H1 (cell line): ENCODE results near the gene KCNMB4. TPM values are rescaled to one million over a fixed set of nuclear protein-coding genes. Genes with fewer than 3 reads are reported as not detected.

ENCODE experiments used
- CTCF ChIA-PET: fragments of 300-600 bp; sonication (Branson Sonifier 250); formaldehyde crosslinking; loops from one replicate; lab custom pipeline; 2021; ENCODE audit not compliant: partially characterized antibody; lab: Charles Lee
- POLR2A ChIA-PET: fragments of 300-600 bp; sonication (Branson Sonifier 250); formaldehyde crosslinking; loops from one replicate; lab custom pipeline; 2021; ENCODE audit warnings: inconsistent platforms; ENCODE audit not compliant: partially characterized antibody; lab: Charles Lee
- DNase-seq, 2 experiments: peaks; one replicate each; pipeline versions ENCODE4 v3.0.0 to v3.0.0-alpha.2; 2010 to 2022; ENCODE audit warnings: low spot score in 2 of 2, low read depth in 1 of 2, mixed read lengths in 1 of 2
- FAIRE-seq: peaks from 2 replicates; lab custom pipeline; 2011; peaks lifted over from hg19 to GRCh38; lab: Jason Lieb, UNC
- H2AFZ ChIP-seq: 2 replicates; pipeline ENCODE4 v1.8.1; 2012; ENCODE audit warnings: low read length, inconsistent platforms
- H2AK5ac ChIP-seq: 2 replicates; pipeline ENCODE4 v1.6.1; 2013; ENCODE audit warnings: low read depth, low read length
- H2BK120ac ChIP-seq: replicated peaks from 2 replicates; pipeline ENCODE3; 2013; ENCODE audit warnings: low read depth, low read length, inconsistent platforms
- H2BK12ac ChIP-seq: 2 replicates; pipeline ENCODE4 v1.6.1; 2013; ENCODE audit warnings: low read depth, low read length
- H2BK15ac ChIP-seq: 2 replicates; pipeline ENCODE4 v1.6.1; 2013; ENCODE audit warnings: low read length
- H2BK20ac ChIP-seq: 2 replicates; pipeline ENCODE4 v1.6.1; 2013; ENCODE audit warnings: low read length
- H2BK5ac ChIP-seq: 2 replicates; pipeline ENCODE4 v1.6.1; 2013; ENCODE audit warnings: low read depth, low read length
- H3K14ac ChIP-seq: 2 replicates; pipeline ENCODE4 v1.6.1; 2013; ENCODE audit warnings: inconsistent platforms; ENCODE audit not compliant: insufficient read length
- H3K18ac ChIP-seq: 2 replicates; pipeline ENCODE4 v1.6.1; 2013; ENCODE audit warnings: low read length; ENCODE audit errors: extremely low read depth
- H3K23ac ChIP-seq: 2 replicates; pipeline ENCODE4 v1.6.1; 2013; ENCODE audit warnings: inconsistent platforms; ENCODE audit not compliant: insufficient read length
- H3K23me2 ChIP-seq: 2 replicates; pipeline ENCODE4 v1.6.1; 2013; ENCODE audit warnings: low read depth, low read length
- H3K27ac ChIP-seq: 2 replicates; pipeline ENCODE4 v1.6.1; 2011; ENCODE audit warnings: low read depth, low read length, inconsistent platforms
- H3K27me3 ChIP-seq, 4 experiments: replicated peaks in 1 of 4; 1 replicate in 1 of 4; 2 replicates in 3 of 4; pipeline versions ENCODE4 v1.6.1 to v1.8.1; 2011 to 2013; ENCODE audit warnings: low read length in 3 of 4, mild to moderate bottlenecking in 3 of 4, inconsistent platforms in 2 of 4, mixed read lengths in 2 of 4, moderate library complexity in 1 of 4; ENCODE audit not compliant: control insufficient read depth in 3 of 4, insufficient read depth in 3 of 4; ENCODE audit errors: extremely low read depth in 1 of 4
- H3K36me3 ChIP-seq, 4 experiments: 2 replicates each; pipeline versions ENCODE4 v1.6.1 to v1.8.1; 2011 to 2013; ENCODE audit warnings: mild to moderate bottlenecking in 4 of 4, low read length in 3 of 4, moderate library complexity in 2 of 4, control low read depth in 1 of 4, inconsistent platforms in 1 of 4; ENCODE audit not compliant: insufficient read depth in 4 of 4, control insufficient read depth in 2 of 4
- H3K4ac ChIP-seq: replicated peaks from 2 replicates; pipeline ENCODE3; 2013; ENCODE audit warnings: low read length, low read depth, mixed read lengths, inconsistent platforms; ENCODE audit not compliant: insufficient read length
- H3K4me1 ChIP-seq, 4 experiments: replicated peaks in 1 of 4; 1 replicate in 1 of 4; 2 replicates in 3 of 4; pipeline versions ENCODE4 v1.6.1 to v1.8.1; 2011 to 2013; ENCODE audit warnings: low read length in 3 of 4, inconsistent platforms in 2 of 4, mixed read lengths in 1 of 4; ENCODE audit not compliant: insufficient read depth in 4 of 4, control insufficient read depth in 3 of 4
- H3K4me2 ChIP-seq, 2 experiments: 2 replicates each; pipeline versions ENCODE4 v1.6.1 to v1.8.1; 2011 to 2013; ENCODE audit warnings: low read depth in 2 of 2, low read length in 2 of 2, control low read depth in 1 of 2, inconsistent platforms in 1 of 2, mild to moderate bottlenecking in 1 of 2; ENCODE audit not compliant: insufficient read depth in 1 of 2
- H3K4me3 ChIP-seq, 4 experiments: fragments of 200-600, 300-600 bp in 1 of 4; sonication (generic), shearing (Covaris generic), sonication (Bioruptor Twin) in 1 of 4; 2 replicates each; pipeline versions ENCODE4 v1.5.1 to v1.8.1; 2011 to 2016; ENCODE audit warnings: low read length in 4 of 4, low read depth in 3 of 4, control low read depth in 2 of 4, inconsistent platforms in 2 of 4, mild to moderate bottlenecking in 2 of 4, mixed read lengths in 1 of 4, moderate library complexity in 1 of 4; ENCODE audit not compliant: insufficient read depth in 2 of 4; ENCODE audit errors: extremely low read depth in 1 of 4
- H3K56ac ChIP-seq: replicated peaks from 2 replicates; pipeline ENCODE3; 2013; ENCODE audit warnings: low read depth, mild to moderate bottlenecking, mixed read lengths, low read length, inconsistent platforms; ENCODE audit not compliant: insufficient read length
- H3K79me1 ChIP-seq: 2 replicates; pipeline ENCODE4 v1.6.1; 2013; ENCODE audit warnings: low read depth, low read length, control low read depth
- H3K79me2 ChIP-seq, 2 experiments: 2 replicates each; pipeline versions ENCODE4 v1.6.1 to v1.8.1; 2012 to 2013; ENCODE audit warnings: low read length in 2 of 2, mild to moderate bottlenecking in 2 of 2, inconsistent platforms in 1 of 2; ENCODE audit not compliant: insufficient read depth in 2 of 2, control insufficient read depth in 1 of 2
- H3K9ac ChIP-seq, 4 experiments: replicated peaks in 1 of 4; 1 replicate in 1 of 4; 2 replicates in 3 of 4; pipeline versions ENCODE4 v1.6.1 to v1.8.1; 2011 to 2013; ENCODE audit warnings: low read depth in 3 of 4, low read length in 3 of 4, control low read depth in 2 of 4, mild to moderate bottlenecking in 2 of 4, moderate library complexity in 2 of 4, inconsistent platforms in 1 of 4; ENCODE audit errors: extremely low read depth in 1 of 4
- H3K9me3 ChIP-seq, 2 experiments: 2 replicates each; pipeline versions ENCODE4 v1.6.1 to v1.8.1; 2012 to 2013; ENCODE audit warnings: mild to moderate bottlenecking in 2 of 2, moderate library complexity in 2 of 2, control low read depth in 1 of 2, inconsistent platforms in 1 of 2, low read depth in 1 of 2, low read length in 1 of 2, mixed read lengths in 1 of 2; ENCODE audit not compliant: insufficient read depth in 2 of 2
- H4K20me1 ChIP-seq, 2 experiments: replicated peaks in 1 of 2; 2 replicates each; pipeline versions ENCODE3 to v1.8.1; 2011 to 2013; ENCODE audit warnings: inconsistent platforms in 2 of 2, low read length in 2 of 2, mild to moderate bottlenecking in 1 of 2; ENCODE audit not compliant: insufficient read depth in 2 of 2, control insufficient read depth in 1 of 2
- H4K5ac ChIP-seq: 2 replicates; pipeline ENCODE4 v1.6.1; 2013; ENCODE audit warnings: low read length, low read depth, mixed read lengths, inconsistent platforms; ENCODE audit not compliant: insufficient read length
- H4K8ac ChIP-seq: 2 replicates; pipeline ENCODE4 v1.8.0; 2013; ENCODE audit warnings: mild to moderate bottlenecking, moderate library complexity, low read length, inconsistent platforms; ENCODE audit not compliant: insufficient read depth; ENCODE audit errors: extremely low read depth
- H4K91ac ChIP-seq: replicated peaks from 2 replicates; pipeline ENCODE3; 2013; ENCODE audit warnings: low read length, mixed read lengths, inconsistent platforms; ENCODE audit not compliant: insufficient read length
- POLR2A ChIP-seq, 2 experiments: IDR thresholded peaks; 1 replicate in 1 of 2; 2 replicates in 1 of 2; pipeline ENCODE4 v1.6.1; 2011; ENCODE audit warnings: low read depth in 2 of 2, low read length in 2 of 2, mild to moderate bottlenecking in 2 of 2; ENCODE audit errors: control extremely low read depth in 1 of 2
- SIX5 ChIP-seq: IDR thresholded peaks from 2 replicates; pipeline ENCODE4 v1.6.1; 2011; ENCODE audit warnings: mild to moderate bottlenecking, low read depth, low read length
- WGBS, 2 experiments: shearing (Covaris generic) in 1 of 2; methylation state at CpG; one replicate each; pipeline versions ENCODE4 v1.1.6 to v1.1.7; 2013 to 2015; ENCODE audit warnings: low lambda C conversion rate in 2 of 2, mixed read lengths in 2 of 2, inconsistent platforms in 1 of 2, low coverage in 1 of 2, missing lambda C conversion rate in 1 of 2; ENCODE audit not compliant: insufficient replicate concordance in 2 of 2, insufficient coverage in 1 of 2, insufficient read length in 1 of 2; ENCODE audit errors: extremely low coverage in 1 of 2, missing lambda C conversion rate in 1 of 2; 5-methylcytosine and 5-hydroxymethylcytosine counted together
- polyA plus RNA-seq, 7 experiments: library from polyadenylated mRNA; depleted of rRNA in 3 of 7; stranded (reverse) in 5 of 7; unstranded in 2 of 7; fragments of >200 nt in 5 of 7; fragments of 200-250 nt in 2 of 7; gene quantifications; 1 replicate in 5 of 7; 2 replicates in 1 of 7; 4 replicates in 1 of 7; pipeline versions ENCODE4 v1.2.1 to v1.2.3, GENCODE V29; 2011 to 2013; ENCODE audit warnings: missing spikeins in 2 of 7, mixed read lengths in 2 of 7
- total RNA-seq: library from RNA; stranded (reverse); fragmentation: NEBNext Ultra II Directional; extraction: Animal tissue kit (Norgen Biotek cat#: 25700); gene quantifications from 2 replicates; pipeline ENCODE4 v1.2.1, GENCODE V29; 2021
- TF ChIP-seq, protein P1 (sequence below): IDR thresholded peaks from 2 replicates; pipeline ENCODE4 v1.6.1; 2011; ENCODE audit warnings: low read length, improper control_type of control experiment

The KCNMB4 gene
- total and polyA plus RNA-seq, 2 of the 8 experiments (the other 6 are each of a cell fraction or from before 2014, with no cell fraction given), result 10.9 to 16.0 TPM

DNA sequence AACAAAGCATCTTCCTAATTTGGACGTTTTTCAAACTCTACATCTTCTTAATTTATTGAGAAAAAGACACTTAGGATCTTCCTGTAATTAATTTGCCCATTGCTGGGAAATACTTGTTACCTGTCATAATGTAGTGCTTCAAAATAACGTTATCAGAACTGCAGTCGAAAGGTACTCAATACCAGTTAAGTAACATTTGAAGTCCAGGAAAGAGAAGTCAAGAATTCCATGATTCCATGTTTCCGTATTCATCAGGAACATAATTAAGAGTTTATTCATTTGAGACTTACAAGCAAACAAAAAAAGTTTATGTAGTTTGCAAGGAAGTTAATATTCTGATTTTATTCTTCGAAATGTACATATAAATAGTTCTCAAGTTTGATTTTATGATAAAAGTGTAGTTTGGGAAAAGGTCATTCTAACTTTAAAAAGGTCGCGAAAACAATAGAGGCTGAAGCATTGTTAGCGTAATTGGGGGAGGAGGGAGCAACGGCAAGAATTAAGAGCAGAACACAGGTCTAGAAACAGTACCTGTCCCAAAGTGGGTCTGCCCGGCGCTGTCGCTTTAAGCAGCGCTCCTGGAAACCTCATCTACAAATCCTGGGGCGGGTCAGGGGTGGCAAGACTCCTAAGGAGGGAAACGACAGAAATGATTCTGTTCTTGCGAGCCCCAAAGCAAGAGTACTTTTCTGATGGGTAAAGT, 1.2 kb upstream of the KCNMB4 start:
- H3K4me3 ChIP-seq, result peak overlapping the region; percentile 64 to 87 (median 78)
- H3K23me2 ChIP-seq, result peaks cover 16% of the 10 kb centered on the region
- no peak overlapping the region for H2BK15ac ChIP-seq
- H2BK20ac ChIP-seq, result 0 out of 2 replicates have a peak overlapping the region, but pooled peaks have one; percentile 51
- 26% methylated on average over 16 of the region's 16 CpGs; no CpG with 5 or more reads in 1 of the 2 experiments for WGBS, 2 experiments
- no peaks in the 10 kb centered on the region for H4K20me1 ChIP-seq
- peak overlapping the region; percentile 85 for H2AFZ ChIP-seq
- H3K79me1 ChIP-seq, result 0 out of 2 replicates have a peak, but pooled peaks cover 2% of the 10 kb centered on the region
- no peak overlapping the region for H3K14ac ChIP-seq
- no peak overlapping the region for H3K4ac ChIP-seq
- CTCF ChIA-PET, result no interaction called here
- peaks cover 0 to 7% (median 0%) of the 10 kb centered on the region in 4 experiments; a peak in 2 of 7 replicates for H3K27me3 ChIP-seq
- peaks cover 0 to 19% of the 10 kb centered on the region in 2 experiments; a peak in 2 of 4 replicates for H3K79me2 ChIP-seq
- no peak overlapping the region for H3K56ac ChIP-seq
- H4K5ac ChIP-seq, result no peak overlapping the region
- H2BK12ac ChIP-seq, result no peak overlapping the region
- no peak overlapping the region for H4K8ac ChIP-seq
- no peak overlapping the region for H2BK120ac ChIP-seq
- FAIRE-seq, result peak; percentile 45
- peaks cover 0 to 7% (median 4%) of the 10 kb centered on the region in 4 experiments; a peak in 4 of 7 replicates for H3K4me1 ChIP-seq
- H3K9ac ChIP-seq, result 0 out of 7 replicates have a peak overlapping the region, but pooled peaks of 1 of the 4 experiments have one; percentile 16
- H3K23ac ChIP-seq, result no peak overlapping the region
- no peak overlapping the region for H4K91ac ChIP-seq
- no peaks in the 10 kb centered on the region for H3K9me3 ChIP-seq
- TF ChIP-seq SIX5 (no peak), POLR2A (IDR thresholded peaks at IDR 0.05; ENCODE audit: control extremely low read depth in 1 of 2, low read depth in 2 of 2, low read length in 2 of 2) (0 out of 3 replicates have a peak, but pooled peaks of 1 of the 2 experiments have one; percentile 30)
- TF ChIP-seq, protein P1, sequence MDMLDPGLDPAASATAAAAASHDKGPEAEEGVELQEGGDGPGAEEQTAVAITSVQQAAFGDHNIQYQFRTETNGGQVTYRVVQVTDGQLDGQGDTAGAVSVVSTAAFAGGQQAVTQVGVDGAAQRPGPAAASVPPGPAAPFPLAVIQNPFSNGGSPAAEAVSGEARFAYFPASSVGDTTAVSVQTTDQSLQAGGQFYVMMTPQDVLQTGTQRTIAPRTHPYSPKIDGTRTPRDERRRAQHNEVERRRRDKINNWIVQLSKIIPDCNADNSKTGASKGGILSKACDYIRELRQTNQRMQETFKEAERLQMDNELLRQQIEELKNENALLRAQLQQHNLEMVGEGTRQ, result no peak
- no peak overlapping the region; the same call in 1 of the 2 replicates for H3K18ac ChIP-seq
- H3K36me3 ChIP-seq, result no peaks in the 10 kb centered on the region
- no peak for DNase-seq
- no peak overlapping the region for H2AK5ac ChIP-seq
- POLR2A ChIA-PET, result interaction anchor here (0.8 to 2.6 kb wide), 4 partner anchors 9 to 468 kb away, joined by 3 to 11 read pairs (median 4); no protein-coding TSS in a partner anchor
- no peak overlapping the region for H3K27ac ChIP-seq
- H2BK5ac ChIP-seq, result 0 out of 2 replicates have a peak overlapping the region, but pooled peaks have one; percentile 58
- peak overlapping the region; percentile 97 for H3K4me2 ChIP-seq
